Endodermal cell (in vitro differentiated cells): ENCODE measurements around the gene ART1. TPM values are rescaled to one million over a fixed set of nuclear protein-coding genes. Genes with fewer than 3 reads are reported as not detected.

Experiments
- DNase-seq: peaks from one replicate; pipeline ENCODE4 v3.0.0-alpha.2; 2017
- H3K27ac ChIP-seq: 2 replicates; pipeline ENCODE4 v1.5.1; 2013; ENCODE audit warnings: mild to moderate bottlenecking, low read depth, low read length, moderate library complexity
- H3K27me3 ChIP-seq: 2 replicates; pipeline ENCODE4 v1.6.1; 2013; ENCODE audit warnings: mild to moderate bottlenecking, low read length, moderate library complexity; ENCODE audit not compliant: insufficient read depth, control insufficient read depth, poor library complexity, severe bottlenecking
- H3K36me3 ChIP-seq: 2 replicates; pipeline ENCODE4 v1.7.0; 2013; ENCODE audit warnings: mild to moderate bottlenecking, low read length, moderate library complexity; ENCODE audit not compliant: control insufficient read depth, insufficient read depth
- H3K4me1 ChIP-seq: one replicate; pipeline ENCODE4 v1.7.0; 2013; ENCODE audit warnings: low read length; ENCODE audit not compliant: control insufficient read depth, insufficient read depth
- H3K4me3 ChIP-seq: 2 replicates; pipeline ENCODE4 v1.5.1; 2013; ENCODE audit warnings: mild to moderate bottlenecking, low read length, moderate library complexity
- H3K9ac ChIP-seq: 2 replicates; pipeline ENCODE4 v1.6.1; 2013; ENCODE audit warnings: mild to moderate bottlenecking, low read length, moderate library complexity; ENCODE audit not compliant: poor library complexity, severe bottlenecking; ENCODE audit errors: extremely low read depth
- H3K9me3 ChIP-seq: 2 replicates; pipeline ENCODE4 v1.6.1; 2013; ENCODE audit warnings: mild to moderate bottlenecking, low read length, moderate library complexity; ENCODE audit not compliant: control insufficient read depth
- H3K27ac Mint-ChIP-seq: 2 replicates; pipeline ENCODE4 v1.8.0; 2020; ENCODE audit warnings: mixed read lengths
- H3K27me3 Mint-ChIP-seq: 2 replicates; pipeline ENCODE4 v1.8.0; 2021; ENCODE audit warnings: mild to moderate bottlenecking, mixed read lengths; ENCODE audit not compliant: insufficient read depth
- H3K36me3 Mint-ChIP-seq: 2 replicates; pipeline ENCODE4 v1.8.0; 2020; ENCODE audit warnings: low read depth, mixed read lengths
- H3K4me1 Mint-ChIP-seq: 2 replicates; pipeline ENCODE4 v1.8.0; 2020; ENCODE audit warnings: mixed read lengths
- H3K4me3 Mint-ChIP-seq: 2 replicates; pipeline ENCODE4 v1.8.0; 2020; ENCODE audit warnings: mild to moderate bottlenecking, moderate library complexity, mixed read lengths
- H3K9me3 Mint-ChIP-seq: 2 replicates; pipeline ENCODE4 v1.8.0; 2020; ENCODE audit warnings: mild to moderate bottlenecking, mixed read lengths
- WGBS, 2 experiments: methylation state at CpG; one replicate each; pipeline versions ENCODE4 v1.1.5 to v1.1.7; 2013; ENCODE audit warnings: missing lambda C conversion rate in 2 of 2, mixed read lengths in 1 of 2; ENCODE audit not compliant: insufficient coverage in 1 of 2, insufficient read length in 1 of 2; 5-methylcytosine and 5-hydroxymethylcytosine counted together
- total RNA-seq, 2 donors: library from RNA; stranded (reverse); fragmentation: NEBNext Ultra II Directional in 1 of 2; extraction: Animal tissue kit (Norgen Biotek cat#: 25700) in 1 of 2; gene quantifications; 2 replicates in 1 of 2; 3 replicates in 1 of 2; pipeline ENCODE4 v1.2.1, GENCODE V29; 2021
- TF ChIP-seq, protein P1 (sequence below): fragments of 200-600 bp; sonication (generic); conservative IDR thresholded peaks from 2 replicates; pipeline ENCODE4 v1.5.0; 2021; ENCODE audit warnings: antibody characterized with exemption, mild to moderate bottlenecking

ART1 gene
- total RNA-seq, 2 donors from 2014 or later, result not detected

DNA sequence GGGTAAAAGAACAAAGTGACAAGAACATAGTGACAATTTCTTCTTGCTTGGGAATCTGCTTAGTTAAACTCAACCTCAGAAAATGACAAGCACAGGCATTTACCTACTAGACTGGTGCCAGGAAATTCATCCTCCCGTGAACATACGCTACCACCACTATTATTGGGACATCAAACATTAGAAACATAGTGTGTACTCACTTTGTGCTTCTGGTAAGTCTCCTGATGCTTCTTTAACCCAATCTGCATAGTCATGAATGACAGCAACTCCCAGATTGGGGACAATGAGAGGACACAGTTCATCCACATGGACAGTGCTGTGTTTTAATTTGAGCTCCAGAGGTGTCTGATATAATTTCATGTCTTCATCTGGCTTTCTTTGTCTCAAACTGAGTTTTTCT, 55.5 kb downstream of the ART1 start:
- peaks cover 73% of the 10 kb centered on the region for H3K36me3 Mint-ChIP-seq
- H3K36me3 ChIP-seq, result peaks cover 99% of the 10 kb centered on the region

DNA sequence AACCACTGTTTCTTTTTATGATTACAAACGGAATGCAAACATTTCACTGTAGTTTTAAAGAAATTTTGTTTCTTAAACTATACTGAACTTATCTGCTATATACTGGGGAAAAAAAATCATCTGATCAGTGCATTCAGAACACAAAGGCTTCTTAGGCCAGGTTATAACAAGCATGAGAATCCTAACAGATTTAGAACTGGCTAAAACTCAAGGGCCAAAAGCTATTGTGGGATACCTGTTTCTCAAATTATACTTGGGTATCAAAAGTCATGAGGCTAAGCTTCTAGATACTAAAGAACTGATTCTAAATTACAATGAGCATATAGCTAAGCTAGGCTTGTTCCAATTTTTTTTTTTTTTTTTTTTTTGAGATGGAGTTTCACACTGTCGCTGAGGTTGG, 56.0 kb downstream of the ART1 start:
- H3K27ac Mint-ChIP-seq, result no peak overlapping the region
- H3K27me3 ChIP-seq, result no peaks in the 10 kb centered on the region
- H3K4me3 ChIP-seq, result no peak overlapping the region
- no peak overlapping the region for H3K4me3 Mint-ChIP-seq
- H3K36me3 ChIP-seq, result peaks cover 99% of the 10 kb centered on the region
- TF ChIP-seq, protein P1, sequence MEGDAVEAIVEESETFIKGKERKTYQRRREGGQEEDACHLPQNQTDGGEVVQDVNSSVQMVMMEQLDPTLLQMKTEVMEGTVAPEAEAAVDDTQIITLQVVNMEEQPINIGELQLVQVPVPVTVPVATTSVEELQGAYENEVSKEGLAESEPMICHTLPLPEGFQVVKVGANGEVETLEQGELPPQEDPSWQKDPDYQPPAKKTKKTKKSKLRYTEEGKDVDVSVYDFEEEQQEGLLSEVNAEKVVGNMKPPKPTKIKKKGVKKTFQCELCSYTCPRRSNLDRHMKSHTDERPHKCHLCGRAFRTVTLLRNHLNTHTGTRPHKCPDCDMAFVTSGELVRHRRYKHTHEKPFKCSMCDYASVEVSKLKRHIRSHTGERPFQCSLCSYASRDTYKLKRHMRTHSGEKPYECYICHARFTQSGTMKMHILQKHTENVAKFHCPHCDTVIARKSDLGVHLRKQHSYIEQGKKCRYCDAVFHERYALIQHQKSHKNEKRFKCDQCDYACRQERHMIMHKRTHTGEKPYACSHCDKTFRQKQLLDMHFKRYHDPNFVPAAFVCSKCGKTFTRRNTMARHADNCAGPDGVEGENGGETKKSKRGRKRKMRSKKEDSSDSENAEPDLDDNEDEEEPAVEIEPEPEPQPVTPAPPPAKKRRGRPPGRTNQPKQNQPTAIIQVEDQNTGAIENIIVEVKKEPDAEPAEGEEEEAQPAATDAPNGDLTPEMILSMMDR, result no peak
- no peak overlapping the region for H3K9ac ChIP-seq
- H3K9me3 Mint-ChIP-seq, result no peaks in the 10 kb centered on the region
- peaks cover 71% of the 10 kb centered on the region for H3K36me3 Mint-ChIP-seq
- H3K9me3 ChIP-seq, result no peaks in the 10 kb centered on the region
- no peak for DNase-seq
- no peaks in the 10 kb centered on the region for H3K4me1 Mint-ChIP-seq
- 80 to 100% methylated on average over 1 of the region's 2 CpGs for WGBS, 2 experiments
- H3K4me1 ChIP-seq, result no peaks in the 10 kb centered on the region
- no peak overlapping the region for H3K27ac ChIP-seq
- H3K27me3 Mint-ChIP-seq, result no peaks in the 10 kb centered on the region

More for the DNA sequence above, 55.5 kb downstream of the ART1 start:
- no peak for DNase-seq
- Histone ChIP-seq H3K27ac (no peak overlapping the region), H3K27me3 (no peaks in the 10 kb centered on the region), H3K4me1 (no peaks in the 10 kb centered on the region), H3K9ac (no peak overlapping the region), H3K9me3 (no peaks in the 10 kb centered on the region), H3K4me3 (no peak overlapping the region)
- Mint-ChIP-seq H3K27me3 (no peaks in the 10 kb centered on the region), H3K4me3 (no peak overlapping the region), H3K9me3 (no peaks in the 10 kb centered on the region), H3K27ac (no peak overlapping the region), H3K4me1 (no peaks in the 10 kb centered on the region)
- WGBS, 2 experiments, result 93 to 100% methylated on average over 2 of the region's 2 CpGs
- TF ChIP-seq, protein P1, result no peak

DNA sequence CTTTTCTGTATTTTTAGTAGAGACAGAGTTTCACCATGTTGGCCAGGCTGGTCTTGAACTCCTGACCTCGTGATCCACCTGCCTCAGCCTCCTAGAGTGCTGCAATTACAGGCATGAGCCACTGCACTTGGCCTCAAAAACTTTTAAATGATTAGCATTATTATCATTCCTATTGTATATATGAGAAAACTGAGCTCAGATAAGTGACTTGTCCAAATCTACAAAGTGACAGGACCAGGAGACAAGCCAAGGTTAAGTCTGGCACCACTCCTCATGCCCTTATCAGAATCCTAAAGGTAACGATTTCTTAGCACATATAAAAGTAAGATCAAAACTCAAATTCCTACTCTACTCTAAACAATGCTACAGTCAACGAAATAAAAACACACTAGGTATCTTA, 58.5 kb downstream of the ART1 start:
- Mint-ChIP-seq H3K9me3 (no peaks in the 10 kb centered on the region), H3K4me1 (no peaks in the 10 kb centered on the region), H3K27ac (no peak overlapping the region), H3K27me3 (no peaks in the 10 kb centered on the region), H3K36me3 (peaks cover 67% of the 10 kb centered on the region), H3K4me3 (no peak overlapping the region)
- TF ChIP-seq, protein P1, result no peak
- Histone ChIP-seq H3K27me3 (no peaks in the 10 kb centered on the region), H3K4me1 (no peaks in the 10 kb centered on the region), H3K4me3 (no peak overlapping the region), H3K9me3 (no peaks in the 10 kb centered on the region), H3K27ac (no peak overlapping the region), H3K9ac (no peak overlapping the region), H3K36me3 (peaks cover 90% of the 10 kb centered on the region)
- DNase-seq, result no peak
- 88 to 100% methylated on average over 3 of the region's 3 CpGs for WGBS, 2 experiments
